Measurements from ENCODE around the gene PTRHD1. TPM values are rescaled to one million over a fixed set of nuclear protein-coding genes. Genes with fewer than 3 reads are reported as not detected.

The PTRHD1 gene
- total RNA-seq, 5 donors from 2014 or later (not counting 1 experiment from before 2014, with no cell fraction given): 13.6 to 20.1 (median 14.9) TPM

DNA sequence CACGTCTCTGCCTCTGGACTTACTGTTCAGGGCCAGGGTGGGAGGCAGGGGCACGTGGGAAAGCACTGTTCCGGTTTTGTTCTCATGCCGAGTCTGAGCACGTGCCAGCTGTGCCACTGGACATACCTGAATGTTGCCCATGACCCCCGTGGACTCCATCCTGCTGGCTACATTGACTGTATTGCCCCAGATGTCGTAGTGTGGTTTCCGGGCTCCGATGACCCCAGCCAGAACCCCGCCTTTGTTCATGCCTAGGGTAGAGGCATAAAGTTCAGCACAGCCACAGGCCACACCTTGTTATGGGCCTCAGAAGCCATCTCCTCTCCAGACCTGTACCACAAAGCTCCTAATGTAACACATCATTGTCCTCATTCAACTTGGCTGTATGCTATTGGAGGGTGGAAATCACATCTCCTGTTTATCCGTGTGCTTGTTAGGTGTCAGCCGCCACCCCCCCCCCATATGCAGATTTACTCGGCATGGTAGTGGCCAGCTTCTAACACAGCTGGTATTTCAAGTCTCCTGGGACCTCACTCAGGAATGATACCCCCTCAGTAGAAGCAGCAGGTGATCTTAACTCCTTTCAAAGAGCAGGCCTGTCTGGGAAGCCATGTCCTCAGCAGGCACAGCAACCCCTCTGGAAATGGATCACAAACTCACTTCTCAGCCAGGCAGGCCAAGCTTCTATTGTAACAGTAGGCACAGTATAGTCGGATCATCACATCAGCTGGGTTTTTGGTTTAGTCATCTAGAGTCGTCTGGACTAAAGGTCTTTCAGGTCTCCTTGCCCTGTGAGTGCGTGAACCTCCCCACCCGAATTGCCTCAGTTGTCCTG, 27.6 kb upstream of the PTRHD1 start:
- Mint-ChIP-seq H3K4me3 (no peak overlapping the region), H3K27ac (no peak overlapping the region), H3K4me1 (peaks cover 0 to 3% (median 0%) of the 10 kb centered on the region in 3 donors), H3K27me3 (no peaks in the 10 kb centered on the region), H3K9me3 (no peaks in the 10 kb centered on the region), H3K36me3 (peaks cover 46% of the 10 kb centered on the region)
- Histone ChIP-seq H3K27me3 (replicated peaks in 1 of 2; ENCODE audit: control insufficient read depth in 2 of 2, extremely low read depth in 1 of 2, insufficient read depth in 2 of 2, low read length in 1 of 2) (no peaks in the 10 kb centered on the region), H3K4me3 (ENCODE audit: control insufficient read depth in 1 of 2, extremely low read depth in 1 of 2, low read length in 1 of 2) (no peak overlapping the region), H3K9me3 (no peaks in the 10 kb centered on the region), H3K4me1 (ENCODE audit: control insufficient read depth in 1 of 2, extremely low read depth in 1 of 2, insufficient read depth in 2 of 2, low read length in 2 of 2) (peaks cover 0 to 6% of the 10 kb centered on the region in 2 experiments), H3K27ac (ENCODE audit: low read length) (no peak overlapping the region), H3K36me3 (ENCODE audit: control insufficient read depth in 2 of 2, extremely low read depth in 1 of 2, insufficient read depth in 1 of 2, low read length in 1 of 2) (peaks cover 21 to 47% of the 10 kb centered on the region in 2 donors)
- no peak for ATAC-seq (replicated peaks in 1 of 4)
- 93% methylated on average over 13 of the region's 17 CpGs for WGBS (ENCODE audit: insufficient coverage)
- ChIA-PET CTCF (interaction anchor here in 1 of 2 donors (0.6 kb wide), 1 partner anchor 777 kb away, joined by 3 read pairs; no protein-coding TSS in a partner anchor), POLR2A (interaction anchor here in 1 of 2 donors (0.6 kb wide), 1 partner anchor 401 kb away, joined by 4 read pairs; no protein-coding TSS in a partner anchor)
- DNase-seq: no peak

DNA sequence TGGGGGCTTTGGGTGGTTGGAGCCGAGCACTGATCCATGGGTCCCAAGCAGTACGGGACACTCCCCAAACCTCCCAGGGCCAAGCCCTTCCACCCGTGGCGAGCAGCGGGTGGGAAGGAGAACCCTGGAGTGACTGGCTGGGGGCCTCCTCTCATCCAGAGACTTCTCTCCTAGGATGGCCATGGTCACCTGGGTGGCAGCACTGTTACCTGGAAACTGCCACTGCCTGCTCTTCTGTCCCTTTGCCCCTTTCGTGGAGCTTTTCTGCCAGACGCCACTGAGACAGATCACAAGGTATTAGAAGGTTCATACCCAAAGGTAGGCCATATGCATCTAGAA, 27.0 kb upstream of the PTRHD1 start:
- H3K4me1 Mint-ChIP-seq: no peaks in the 10 kb centered on the region
- CTCF ChIA-PET: interaction anchor here in 1 of 2 donors (0.6 kb wide), 1 partner anchor 38 kb away, joined by 3 read pairs; no protein-coding TSS in a partner anchor
- no peak overlapping the region for H3K27ac Mint-ChIP-seq
- no peaks in the 10 kb centered on the region for H3K9me3 ChIP-seq
- H3K4me3 Mint-ChIP-seq: no peak overlapping the region
- DNase-seq: peak in 1 of 35 experiments; percentile 0
- H3K9me3 Mint-ChIP-seq: no peaks in the 10 kb centered on the region
- H3K4me3 ChIP-seq (ENCODE audit: control insufficient read depth in 1 of 2, extremely low read depth in 1 of 2, low read length in 1 of 2): no peak overlapping the region
- no peak overlapping the region for H3K27ac ChIP-seq (ENCODE audit: low read length)
- no peaks in the 10 kb centered on the region for H3K27me3 Mint-ChIP-seq
- H3K4me1 ChIP-seq (ENCODE audit: control insufficient read depth in 1 of 2, extremely low read depth in 1 of 2, insufficient read depth in 2 of 2, low read length in 2 of 2): no peaks in the 10 kb centered on the region
- peaks cover 21 to 54% of the 10 kb centered on the region in 2 donors for H3K36me3 ChIP-seq (ENCODE audit: control insufficient read depth in 2 of 2, extremely low read depth in 1 of 2, insufficient read depth in 1 of 2, low read length in 1 of 2)
- WGBS (ENCODE audit: insufficient coverage): 100% methylated on average over 2 of the region's 7 CpGs
- H3K27me3 ChIP-seq (replicated peaks in 1 of 2; ENCODE audit: control insufficient read depth in 2 of 2, extremely low read depth in 1 of 2, insufficient read depth in 2 of 2, low read length in 1 of 2): no peaks in the 10 kb centered on the region
- POLR2A ChIA-PET: no interaction called here
- ATAC-seq (replicated peaks in 1 of 4): peak in 1 of 4 experiments; percentile 20
- peaks cover 52% of the 10 kb centered on the region for H3K36me3 Mint-ChIP-seq

DNA sequence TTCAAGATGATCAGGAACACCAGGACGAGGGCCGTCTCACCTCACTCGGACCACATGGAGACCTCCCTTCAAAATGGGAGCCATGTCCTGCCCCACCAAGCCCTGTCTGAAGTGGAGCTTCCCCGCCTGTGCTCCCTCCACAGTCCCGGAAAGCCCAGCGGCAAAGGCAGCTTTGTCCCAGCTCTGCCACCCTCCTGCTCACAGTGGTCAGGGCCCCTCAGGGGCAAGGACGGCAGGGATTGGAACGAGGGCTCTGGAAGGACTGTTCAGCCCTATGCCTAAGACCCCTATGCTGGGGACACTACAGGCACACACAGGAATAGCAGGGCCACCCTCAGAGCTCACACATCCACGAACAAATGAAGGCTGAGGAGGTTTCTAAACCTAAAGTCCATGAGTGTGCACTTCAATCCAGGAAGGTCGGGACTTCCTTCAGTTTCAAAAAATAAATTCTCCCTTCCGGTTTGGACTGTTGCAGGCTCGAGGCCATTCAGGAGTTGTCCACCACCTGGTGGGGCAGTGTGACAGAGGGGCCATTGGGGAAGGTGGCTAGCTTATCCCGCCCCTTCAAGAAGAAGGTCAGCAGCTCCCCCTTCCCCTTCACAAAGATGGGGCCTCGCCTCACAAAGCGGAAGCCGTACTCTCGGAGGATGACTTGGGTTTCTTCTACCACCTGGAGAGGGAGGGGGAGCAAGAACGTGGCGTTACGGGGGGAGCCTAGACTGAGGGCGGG, 26.4 kb upstream of the PTRHD1 start:
- Histone ChIP-seq H3K4me1 (ENCODE audit: control insufficient read depth in 1 of 2, extremely low read depth in 1 of 2, insufficient read depth in 2 of 2, low read length in 2 of 2) (no peaks in the 10 kb centered on the region), H3K27me3 (replicated peaks in 1 of 2; ENCODE audit: control insufficient read depth in 2 of 2, extremely low read depth in 1 of 2, insufficient read depth in 2 of 2, low read length in 1 of 2) (no peaks in the 10 kb centered on the region), H3K9me3 (no peaks in the 10 kb centered on the region), H3K27ac (ENCODE audit: low read length) (no peak overlapping the region), H3K4me3 (ENCODE audit: control insufficient read depth in 1 of 2, extremely low read depth in 1 of 2, low read length in 1 of 2) (no peak overlapping the region), H3K36me3 (ENCODE audit: control insufficient read depth in 2 of 2, extremely low read depth in 1 of 2, insufficient read depth in 1 of 2, low read length in 1 of 2) (peaks cover 21 to 54% of the 10 kb centered on the region in 2 donors)
- H3K4me1 Mint-ChIP-seq: no peaks in the 10 kb centered on the region
- ChIA-PET CTCF (interaction anchor here in 1 of 2 donors (0.6 to 1.1 kb wide), 4 partner anchors 8 to 195 kb away, joined by 3 to 8 read pairs (median 3); no protein-coding TSS in a partner anchor), POLR2A (no interaction called here)
- WGBS (ENCODE audit: insufficient coverage): 95% methylated on average over 4 of the region's 21 CpGs
- no peak overlapping the region for H3K4me3 Mint-ChIP-seq
- no peak overlapping the region for H3K27ac Mint-ChIP-seq
- ATAC-seq (replicated peaks in 1 of 4) (no peak), DNase-seq (no peak)
- peaks cover 52% of the 10 kb centered on the region for H3K36me3 Mint-ChIP-seq
- H3K27me3 Mint-ChIP-seq: no peaks in the 10 kb centered on the region
- H3K9me3 Mint-ChIP-seq: no peaks in the 10 kb centered on the region

GRCh38 chr2:24818721-24819167, 25.6 kb upstream of the PTRHD1 start:
- ATAC-seq (replicated peaks in 1 of 4) (no peak), DNase-seq (no peak)
- Histone ChIP-seq H3K9me3 (no peaks in the 10 kb centered on the region), H3K4me3 (ENCODE audit: control insufficient read depth in 1 of 2, extremely low read depth in 1 of 2, low read length in 1 of 2) (no peak overlapping the region), H3K36me3 (ENCODE audit: control insufficient read depth in 2 of 2, extremely low read depth in 1 of 2, insufficient read depth in 1 of 2, low read length in 1 of 2) (peaks cover 21 to 54% of the 10 kb centered on the region in 2 donors), H3K27ac (ENCODE audit: low read length) (no peak overlapping the region), H3K4me1 (ENCODE audit: control insufficient read depth in 1 of 2, extremely low read depth in 1 of 2, insufficient read depth in 2 of 2, low read length in 2 of 2) (no peaks in the 10 kb centered on the region), H3K27me3 (replicated peaks in 1 of 2; ENCODE audit: control insufficient read depth in 2 of 2, extremely low read depth in 1 of 2, insufficient read depth in 2 of 2, low read length in 1 of 2) (no peaks in the 10 kb centered on the region)
- WGBS (ENCODE audit: insufficient coverage): 73% methylated on average over 7 of the region's 9 CpGs
- CTCF ChIA-PET: interaction anchor here in 1 of 2 donors (0.6 to 1.1 kb wide), 3 partner anchors 9 to 196 kb away, joined by 3 to 8 read pairs (median 3); no protein-coding TSS in a partner anchor
- Mint-ChIP-seq H3K9me3 (no peaks in the 10 kb centered on the region), H3K27ac (no peak overlapping the region), H3K4me1 (no peaks in the 10 kb centered on the region), H3K36me3 (peaks cover 54% of the 10 kb centered on the region), H3K4me3 (no peak overlapping the region), H3K27me3 (no peaks in the 10 kb centered on the region)
- POLR2A ChIA-PET: no interaction called here

- Histone ChIP-seq H3K36me3 (ENCODE audit: control insufficient read depth in 2 of 2, extremely low read depth in 1 of 2, insufficient read depth in 1 of 2, low read length in 1 of 2) (peaks cover 10 to 42% of the 10 kb centered on the region in 2 donors), H3K27ac (ENCODE audit: low read length) (no peak overlapping the region), H3K27me3 (replicated peaks in 1 of 2; ENCODE audit: control insufficient read depth in 2 of 2, extremely low read depth in 1 of 2, insufficient read depth in 2 of 2, low read length in 1 of 2) (no peaks in the 10 kb centered on the region), H3K4me1 (ENCODE audit: control insufficient read depth in 1 of 2, extremely low read depth in 1 of 2, insufficient read depth in 2 of 2, low read length in 2 of 2) (no peaks in the 10 kb centered on the region), H3K9me3 (no peaks in the 10 kb centered on the region), H3K4me3 (ENCODE audit: control insufficient read depth in 1 of 2, extremely low read depth in 1 of 2, low read length in 1 of 2) (no peak overlapping the region)
- ChIA-PET CTCF (no interaction called here), POLR2A (no interaction called here)
- no CpG with 5 or more reads among the region's 4 CpGs for WGBS (ENCODE audit: insufficient coverage)
- DNase-seq (no peak), ATAC-seq (replicated peaks in 1 of 4) (no peak)
- no peaks in the 10 kb centered on the region for H3K4me1 Mint-ChIP-seq
- peaks cover 42% of the 10 kb centered on the region for H3K36me3 Mint-ChIP-seq
- no peaks in the 10 kb centered on the region for H3K27me3 Mint-ChIP-seq
- H3K9me3 Mint-ChIP-seq: no peaks in the 10 kb centered on the region
- no peak overlapping the region for H3K27ac Mint-ChIP-seq
- no peak overlapping the region for H3K4me3 Mint-ChIP-seq
Observed at GRCh38 chr2:24816884-24817283, 23.7 kb upstream of the PTRHD1 start.

DNA sequence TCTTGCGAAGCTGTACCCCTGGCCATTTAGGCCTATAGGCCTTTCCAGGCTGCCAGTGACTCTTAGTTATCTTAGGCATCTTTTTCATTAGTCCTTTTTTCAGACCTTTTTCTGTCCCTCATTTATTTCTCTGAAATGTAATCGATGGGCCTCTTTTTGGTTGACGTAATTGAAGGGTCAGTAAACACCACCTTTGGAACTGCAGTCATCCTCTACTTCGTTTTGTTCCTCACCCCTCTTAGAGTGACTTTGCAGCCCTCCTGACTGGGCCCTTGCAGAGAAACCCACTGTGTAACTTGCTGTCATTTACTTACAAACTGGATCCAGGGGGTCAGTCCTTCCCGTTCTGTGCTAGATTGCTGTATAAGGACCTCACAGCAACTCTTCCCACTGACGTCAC, 23.2 kb upstream of the PTRHD1 start:
- ChIA-PET CTCF (no interaction called here), POLR2A (no interaction called here)
- Histone ChIP-seq H3K9me3 (no peaks in the 10 kb centered on the region), H3K36me3 (ENCODE audit: control insufficient read depth in 2 of 2, extremely low read depth in 1 of 2, insufficient read depth in 1 of 2, low read length in 1 of 2) (peaks cover 10 to 42% of the 10 kb centered on the region in 2 donors), H3K4me3 (ENCODE audit: control insufficient read depth in 1 of 2, extremely low read depth in 1 of 2, low read length in 1 of 2) (no peak overlapping the region), H3K27ac (ENCODE audit: low read length) (no peak overlapping the region), H3K4me1 (ENCODE audit: control insufficient read depth in 1 of 2, extremely low read depth in 1 of 2, insufficient read depth in 2 of 2, low read length in 2 of 2) (no peaks in the 10 kb centered on the region), H3K27me3 (replicated peaks in 1 of 2; ENCODE audit: control insufficient read depth in 2 of 2, extremely low read depth in 1 of 2, insufficient read depth in 2 of 2, low read length in 1 of 2) (no peaks in the 10 kb centered on the region)
- DNase-seq (no peak), ATAC-seq (replicated peaks in 1 of 4) (no peak)
- Mint-ChIP-seq H3K9me3 (no peaks in the 10 kb centered on the region), H3K27ac (no peak overlapping the region), H3K27me3 (no peaks in the 10 kb centered on the region), H3K36me3 (peaks cover 41% of the 10 kb centered on the region), H3K4me3 (no peak overlapping the region), H3K4me1 (no peaks in the 10 kb centered on the region)
- WGBS (ENCODE audit: insufficient coverage): 94% methylated on average over 4 of the region's 6 CpGs

All from T-cell (primary cell).